Spleen (tissue), 7 donors: ENCODE data around the gene OPHN1.

ENCODE experiments used
- CTCF ChIP-seq, 11 experiments: fragments of 200-600 bp in 7 of 11; fragments of 450-650 bp in 4 of 11; sonication (generic) in 4 of 11; IDR thresholded peaks in 8 of 11; conservative IDR thresholded peaks in 3 of 11; 1 replicate in 7 of 11; 2 replicates in 4 of 11; pipeline versions ENCODE4 v1.4.0 to v1.8.0; 2016 to 2021; ENCODE audit warnings: antibody characterized with exemption in 11 of 11, inconsistent platforms in 4 of 11, mild to moderate bottlenecking in 1 of 11
- POLR2A ChIP-seq, 3 donors: fragments of 450-650 bp; IDR thresholded peaks; one replicate each; pipeline ENCODE4 v1.5.1; 2017; ENCODE audit warnings: antibody characterized with exemption in 3 of 3, mild to moderate bottlenecking in 1 of 3
- POLR2AphosphoS5 ChIP-seq, 3 donors: sonication (generic); formaldehyde crosslinking; IDR thresholded peaks; one replicate each; pipeline ENCODE4 v1.5.1; 2017; ENCODE audit warnings: antibody characterized with exemption in 3 of 3
- donor health status: DM: no; HTN: no; CAD: no; lungs with moderate emphysema.
- donor health status: DM: no; HTN: no; CAD: no.
- donor health status: DM: no; HTN: no; CAD: no.

GRCh38 chrX:68049466-68049865, 383.8 kb downstream of the OPHN1 start:
- TF ChIP-seq CTCF (IDR thresholded peaks at IDR 0.05 in 8 of 11, conservative IDR thresholded peaks at IDR 0.05 in 3 of 11): no peak
- no peak for TF ChIP-seq POLR2A (IDR thresholded peaks at IDR 0.05)
- TF ChIP-seq POLR2AphosphoS5 (IDR thresholded peaks at IDR 0.05): no peak
